Left ventricle myocardium inferior (tissue), 1 donor: ENCODE results near the gene SLC5A4. TPM values are rescaled to one million over a fixed set of nuclear protein-coding genes. Genes with fewer than 3 reads are reported as not detected.

Experiments
- DNase-seq: peaks from one replicate; pipeline ENCODE4 v3.0.0-alpha.2; 2020
- H3K27ac ChIP-seq: fragments of 200-600 bp; replicated peaks from 2 replicates; pipeline ENCODE4 v1.8.0; 2021
- H3K27me3 ChIP-seq: fragments of 200-600 bp; 2 replicates; pipeline ENCODE4 v1.8.0; 2021; ENCODE audit warnings: low read depth
- H3K36me3 ChIP-seq: fragments of 200-600 bp; 2 replicates; pipeline ENCODE4 v1.8.0; 2021
- H3K4me1 ChIP-seq: fragments of 200-600 bp; 2 replicates; pipeline ENCODE4 v1.8.0; 2021
- H3K4me3 ChIP-seq: fragments of 200-600 bp; 2 replicates; pipeline ENCODE4 v1.8.0; 2021; ENCODE audit warnings: mild to moderate bottlenecking, moderate library complexity
- H3K9me3 ChIP-seq: fragments of 200-600 bp; replicated peaks from 2 replicates; pipeline ENCODE4 v1.8.0; 2021
- CTCF ChIP-seq: fragments of 200-600 bp; IDR thresholded peaks from 2 replicates; pipeline ENCODE4 v1.8.0; 2021; ENCODE audit warnings: antibody characterized with exemption, mild to moderate bottlenecking, borderline replicate concordance
- intact Hi-C: fragments of 100-400 bp; cut with micrococcal nuclease; formaldehyde crosslinking; loops from one replicate; pipeline ENCODE4 v1.11.0; 2022
- total RNA-seq: library from RNA; stranded (reverse); fragmentation: NEBNext Ultra II Directional; extraction: Animal tissue kit (Norgen Biotek cat#: 25700); gene quantifications from one replicate; pipeline ENCODE4 v1.2.1, GENCODE V29; 2021
- donor health status: DM: no; HTN: yes; CAD: no; lungs with severe emphysema.

Gene SLC5A4
- total RNA-seq, 1 donor from 2014 or later: 0.27 TPM

- intact Hi-C loops: no loop called here
- no peak for TF ChIP-seq CTCF
- Histone ChIP-seq H3K27ac (no peak overlapping the region), H3K9me3 (no peaks in the 10 kb centered on the region), H3K4me1 (no peaks in the 10 kb centered on the region), H3K27me3 (peaks cover 28% of the 10 kb centered on the region), H3K36me3 (no peaks in the 10 kb centered on the region), H3K4me3 (no peak overlapping the region)
- DNase-seq: no peak
These were observed 22.8 kb downstream of the SLC5A4 start for GRCh38 chr22:32232191-32232830.

- H3K36me3 ChIP-seq: no peaks in the 10 kb centered on the region
- no peak overlapping the region for H3K4me3 ChIP-seq
- TF ChIP-seq CTCF: no peak
- intact Hi-C loops: no loop called here
- H3K4me1 ChIP-seq: no peaks in the 10 kb centered on the region
- H3K27me3 ChIP-seq: peaks cover 10% of the 10 kb centered on the region
- DNase-seq: no peak
- H3K27ac ChIP-seq: no peak overlapping the region
- H3K9me3 ChIP-seq: no peaks in the 10 kb centered on the region
These were observed 28.6 kb downstream of the SLC5A4 start for GRCh38 chr22:32226326-32227104.

GRCh38 chr22:32222991-32223390 lies 32.2 kb downstream of the SLC5A4 start:
- intact Hi-C loops: no loop called here
- Histone ChIP-seq H3K4me1 (no peaks in the 10 kb centered on the region), H3K27me3 (peaks cover 5% of the 10 kb centered on the region), H3K27ac (no peak overlapping the region), H3K9me3 (no peaks in the 10 kb centered on the region), H3K4me3 (no peak overlapping the region), H3K36me3 (no peaks in the 10 kb centered on the region)
- DNase-seq: no peak
- no peak for TF ChIP-seq CTCF

GRCh38 chr22:32219026-32219425 lies 36.1 kb downstream of the SLC5A4 start:
- Histone ChIP-seq H3K36me3 (no peaks in the 10 kb centered on the region), H3K4me1 (no peaks in the 10 kb centered on the region), H3K9me3 (no peaks in the 10 kb centered on the region), H3K4me3 (no peak overlapping the region), H3K27ac (no peak overlapping the region), H3K27me3 (peaks cover 19% of the 10 kb centered on the region)
- no peak for TF ChIP-seq CTCF
- intact Hi-C loops: no loop called here
- no peak for DNase-seq

- peaks cover 19% of the 10 kb centered on the region for H3K27me3 ChIP-seq
- H3K27ac ChIP-seq: no peak overlapping the region
- no peaks in the 10 kb centered on the region for H3K36me3 ChIP-seq
- no peaks in the 10 kb centered on the region for H3K4me1 ChIP-seq
- TF ChIP-seq CTCF: no peak
- DNase-seq: no peak
- H3K9me3 ChIP-seq: no peaks in the 10 kb centered on the region
- no peak overlapping the region for H3K4me3 ChIP-seq
- intact Hi-C loops: no loop called here
These were observed 36.7 kb downstream of the SLC5A4 start for GRCh38 chr22:32218470-32218869.
